GM06990 (cell line): ENCODE measurements around the gene MIPEP.

Experiments
- DNase-seq: peaks from one replicate; pipeline ENCODE4 v3.0.0-alpha.2; 2011; ENCODE audit not compliant: insufficient read length; ENCODE audit errors: extremely low read depth
- H3K27me3 ChIP-seq: replicated peaks from 2 replicates; pipeline ENCODE4 v1.6.0; 2011; ENCODE audit warnings: low read length; ENCODE audit not compliant: control insufficient read depth, insufficient read depth
- H3K36me3 ChIP-seq: 2 replicates; pipeline ENCODE4 v1.5.1; 2011; ENCODE audit warnings: low read length; ENCODE audit not compliant: control insufficient read depth, insufficient read depth
- H3K4me3 ChIP-seq: replicated peaks from 2 replicates; pipeline ENCODE4 v1.5.1; 2011; ENCODE audit warnings: low read depth, mild to moderate bottlenecking, control low read depth, low read length
- TF ChIP-seq, protein P1 (sequence below): IDR thresholded peaks from 2 replicates; pipeline ENCODE4 v1.5.1; 2011; ENCODE audit warnings: low read length, control low read depth, mild to moderate bottlenecking, inconsistent platforms; ENCODE audit not compliant: insufficient read depth, poor library complexity, severe bottlenecking

Gene MIPEP

DNA sequence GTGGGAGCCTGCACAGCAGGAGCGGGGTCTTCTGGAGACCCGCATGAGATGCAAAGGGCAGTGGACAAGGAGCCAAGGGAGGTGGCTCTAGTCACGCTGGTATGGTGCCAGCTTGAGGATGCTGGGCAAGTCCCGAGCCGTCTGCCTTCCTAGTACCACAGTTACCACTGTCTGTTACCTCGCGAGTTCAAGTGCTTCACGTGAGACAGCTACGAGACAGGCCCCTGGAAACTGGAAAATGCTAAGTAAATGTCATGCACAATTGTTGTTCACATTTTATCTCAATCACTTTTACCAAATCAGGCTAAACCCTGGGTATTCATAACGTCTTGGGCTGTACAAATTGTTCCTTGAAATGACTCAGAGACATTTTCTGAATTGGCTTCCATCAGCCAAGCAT, 163.3 kb downstream of the MIPEP start:
- Histone ChIP-seq H3K27me3 (no peaks in the 10 kb centered on the region), H3K4me3 (no peak overlapping the region), H3K36me3 (no peaks in the 10 kb centered on the region)
- TF ChIP-seq, protein P1, sequence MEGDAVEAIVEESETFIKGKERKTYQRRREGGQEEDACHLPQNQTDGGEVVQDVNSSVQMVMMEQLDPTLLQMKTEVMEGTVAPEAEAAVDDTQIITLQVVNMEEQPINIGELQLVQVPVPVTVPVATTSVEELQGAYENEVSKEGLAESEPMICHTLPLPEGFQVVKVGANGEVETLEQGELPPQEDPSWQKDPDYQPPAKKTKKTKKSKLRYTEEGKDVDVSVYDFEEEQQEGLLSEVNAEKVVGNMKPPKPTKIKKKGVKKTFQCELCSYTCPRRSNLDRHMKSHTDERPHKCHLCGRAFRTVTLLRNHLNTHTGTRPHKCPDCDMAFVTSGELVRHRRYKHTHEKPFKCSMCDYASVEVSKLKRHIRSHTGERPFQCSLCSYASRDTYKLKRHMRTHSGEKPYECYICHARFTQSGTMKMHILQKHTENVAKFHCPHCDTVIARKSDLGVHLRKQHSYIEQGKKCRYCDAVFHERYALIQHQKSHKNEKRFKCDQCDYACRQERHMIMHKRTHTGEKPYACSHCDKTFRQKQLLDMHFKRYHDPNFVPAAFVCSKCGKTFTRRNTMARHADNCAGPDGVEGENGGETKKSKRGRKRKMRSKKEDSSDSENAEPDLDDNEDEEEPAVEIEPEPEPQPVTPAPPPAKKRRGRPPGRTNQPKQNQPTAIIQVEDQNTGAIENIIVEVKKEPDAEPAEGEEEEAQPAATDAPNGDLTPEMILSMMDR: no peak
- no peak for DNase-seq

DNA sequence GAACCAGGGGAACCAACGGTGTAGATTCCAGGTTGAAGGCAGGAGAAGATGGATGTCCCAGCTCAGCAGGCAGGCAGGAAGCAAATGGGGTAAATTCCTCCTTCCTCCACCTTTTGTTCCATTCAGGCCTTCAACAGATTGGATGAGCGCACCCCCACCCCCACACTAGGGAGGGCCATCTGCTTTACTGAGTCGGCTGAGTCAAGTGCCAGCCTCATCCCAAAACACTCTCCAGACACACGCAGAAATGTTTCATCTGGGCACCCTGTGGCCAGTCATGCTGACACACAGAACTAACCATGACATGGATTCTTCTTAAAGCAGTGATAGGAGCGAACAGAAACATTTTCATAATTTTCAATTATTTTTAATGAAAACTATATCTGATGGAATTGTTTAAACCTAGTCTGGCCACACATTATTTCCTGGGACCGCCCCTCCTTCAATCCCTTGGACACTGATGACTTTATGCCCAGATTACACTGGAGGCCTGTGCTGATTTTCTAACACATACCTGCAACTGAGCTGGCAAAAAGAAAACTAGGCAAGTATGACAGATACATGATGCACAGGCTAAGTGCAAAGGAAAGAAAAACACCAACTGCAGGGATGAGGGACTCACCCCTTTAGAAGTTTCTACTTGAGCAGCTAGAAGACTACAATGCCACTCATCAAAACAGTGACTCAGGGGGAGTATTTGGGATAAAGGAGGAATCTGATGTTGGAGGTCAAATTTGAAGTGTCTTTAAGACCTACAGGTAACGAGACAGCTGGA, 164.8 kb downstream of the MIPEP start:
- Histone ChIP-seq H3K36me3 (no peaks in the 10 kb centered on the region), H3K27me3 (no peaks in the 10 kb centered on the region), H3K4me3 (no peak overlapping the region)
- no peak for DNase-seq
- TF ChIP-seq, protein P1: no peak

DNA sequence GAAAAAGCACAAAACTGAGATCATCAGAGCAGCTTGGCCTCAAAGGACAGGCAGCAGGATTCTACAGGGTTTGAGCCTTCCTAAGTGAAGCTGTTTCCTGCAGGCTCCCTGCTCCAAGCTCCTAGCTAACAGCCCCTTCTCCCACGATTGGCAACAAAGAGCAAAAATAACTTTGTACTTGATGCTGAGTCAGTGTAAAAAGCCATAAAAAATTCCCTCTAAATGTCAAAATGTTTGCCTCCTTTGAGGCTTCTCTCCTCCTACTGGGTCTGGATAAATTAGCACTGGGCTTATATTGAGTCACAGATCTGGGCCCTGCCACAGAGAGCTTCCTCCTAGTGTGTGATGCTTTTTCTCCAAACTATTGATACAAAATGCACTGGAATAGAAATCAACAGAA, 165.7 kb downstream of the MIPEP start:
- no peak for DNase-seq
- TF ChIP-seq, protein P1: no peak
- Histone ChIP-seq H3K36me3 (no peaks in the 10 kb centered on the region), H3K4me3 (no peak overlapping the region), H3K27me3 (no peaks in the 10 kb centered on the region)

DNA sequence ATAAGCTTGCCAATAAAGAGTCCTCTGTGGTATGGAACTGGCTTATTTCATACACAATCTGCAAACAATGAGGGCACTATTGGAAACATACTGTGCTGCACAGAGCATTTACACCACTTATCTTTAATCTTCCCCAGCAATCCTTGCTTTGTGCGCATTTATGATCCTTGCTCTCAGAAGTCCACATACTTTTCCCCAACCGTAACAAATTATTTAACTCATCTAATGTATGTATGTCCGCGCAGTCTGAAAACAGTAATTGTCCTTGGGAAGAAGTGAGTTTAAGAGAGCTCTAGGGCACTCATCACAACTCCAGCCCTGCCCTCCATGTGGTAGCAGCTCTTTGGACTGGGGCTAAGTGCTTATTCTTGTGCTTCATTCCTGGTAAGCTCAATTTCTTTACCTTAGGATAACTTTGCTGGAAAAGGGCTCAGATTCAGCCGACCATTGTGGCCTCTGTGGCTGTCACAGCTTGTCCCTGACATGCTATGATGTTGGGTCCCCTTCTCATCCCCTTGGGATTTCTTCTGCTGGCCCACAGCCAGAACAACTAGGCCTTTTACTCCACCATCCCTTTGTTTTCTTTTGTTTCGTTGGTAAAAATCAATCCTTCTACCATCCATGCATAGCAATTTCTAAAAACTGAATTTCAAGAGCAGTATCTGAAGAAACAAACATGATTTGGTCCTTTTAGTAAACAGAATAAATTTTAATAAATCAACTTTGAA, 166.3 kb downstream of the MIPEP start:
- DNase-seq: no peak
- TF ChIP-seq, protein P1: no peak
- Histone ChIP-seq H3K4me3 (no peak overlapping the region), H3K36me3 (no peaks in the 10 kb centered on the region), H3K27me3 (no peaks in the 10 kb centered on the region)

DNA sequence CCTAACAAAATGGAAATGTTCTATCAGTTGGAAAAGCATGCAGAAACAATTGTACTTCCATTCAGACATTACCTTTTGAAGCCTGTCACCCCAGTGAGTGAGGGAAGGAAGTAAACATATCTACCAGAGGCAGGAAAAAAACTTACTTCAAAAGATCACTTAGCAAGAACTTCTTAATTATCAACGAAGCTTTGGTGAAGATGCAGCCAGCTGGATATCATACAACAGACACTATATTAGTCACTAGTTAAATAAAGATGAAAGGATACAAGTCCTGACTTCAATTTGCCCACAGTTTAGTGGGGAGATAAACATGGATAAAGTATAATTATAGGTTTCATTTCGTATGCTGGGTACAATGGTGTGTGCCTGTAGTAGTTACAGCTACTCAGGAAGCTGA, 170.2 kb downstream of the MIPEP start:
- TF ChIP-seq, protein P1: no peak
- Histone ChIP-seq H3K27me3 (no peaks in the 10 kb centered on the region), H3K36me3 (no peaks in the 10 kb centered on the region), H3K4me3 (no peak overlapping the region)
- DNase-seq: no peak
